Smooth muscle cell (in vitro differentiated cells): ENCODE data around the gene RPS21. TPM values are rescaled to one million over a fixed set of nuclear protein-coding genes. Genes with fewer than 3 reads are reported as not detected.

Experiments
- DNase-seq: peaks from one replicate; lab custom pipeline; 2025; ENCODE audit not compliant: unreplicated experiment; lab: John Stamatoyannopoulos, UW
- H2AFZ ChIP-seq: fragments of 200-600 bp; sonication (generic); 2 replicates; pipeline ENCODE4 v1.6.0; 2016; ENCODE audit warnings: antibody characterized with exemption, low read depth, mild to moderate bottlenecking
- H3F3A ChIP-seq: fragments of 200-600 bp; sonication (generic); 2 replicates; pipeline ENCODE4 v1.6.0; 2017; ENCODE audit warnings: antibody characterized with exemption, low read depth
- H3K27ac ChIP-seq: fragments of 200-600 bp; sonication (generic); 2 replicates; pipeline ENCODE4 v1.5.1; 2016; ENCODE audit warnings: low read depth, mild to moderate bottlenecking
- H3K27me3 ChIP-seq: fragments of 200-600 bp; sonication (generic); 2 replicates; pipeline ENCODE4 v1.6.1; 2016; ENCODE audit warnings: low read depth, mild to moderate bottlenecking
- H3K36me3 ChIP-seq: fragments of 200-600 bp; sonication (generic); 2 replicates; pipeline ENCODE4 v1.5.1; 2016; ENCODE audit warnings: low read depth
- H3K4me1 ChIP-seq: fragments of 200-600 bp; sonication (generic); 2 replicates; pipeline ENCODE4 v1.5.1; 2016; ENCODE audit warnings: low read depth
- H3K4me2 ChIP-seq: fragments of 200-600 bp; sonication (generic); 2 replicates; pipeline ENCODE4 v1.6.0; 2016; ENCODE audit warnings: mild to moderate bottlenecking
- H3K4me3 ChIP-seq: fragments of 200-600 bp; sonication (generic); 2 replicates; pipeline ENCODE4 v1.5.1; 2016; ENCODE audit warnings: mild to moderate bottlenecking
- H3K79me2 ChIP-seq: fragments of 200-600 bp; sonication (generic); 2 replicates; pipeline ENCODE4 v1.6.0; 2016; ENCODE audit warnings: low read depth, mild to moderate bottlenecking
- H3K9ac ChIP-seq: fragments of 200-600 bp; sonication (generic); 2 replicates; pipeline ENCODE4 v1.6.0; 2016; ENCODE audit warnings: low read depth
- H3K9me3 ChIP-seq: fragments of 200-600 bp; sonication (generic); replicated peaks from 2 replicates; pipeline ENCODE4 v1.5.1; 2016; ENCODE audit warnings: low read depth
- H4K20me1 ChIP-seq: fragments of 200-600 bp; sonication (generic); 2 replicates; pipeline ENCODE4 v1.6.0; 2016; ENCODE audit warnings: low read depth
- CTCF ChIP-seq: fragments of 200-600 bp; sonication (generic); IDR thresholded peaks from 2 replicates; pipeline ENCODE4 v1.5.1; 2017; ENCODE audit warnings: borderline replicate concordance, mild to moderate bottlenecking, antibody characterized with exemption; ENCODE audit not compliant: insufficient read depth, poor library complexity, severe bottlenecking
- WGBS: methylation state at CpG from one replicate; pipeline ENCODE4 v1.1.7; 2016; ENCODE audit warnings: low lambda C conversion rate; 5-methylcytosine and 5-hydroxymethylcytosine counted together
- polyA plus RNA-seq: library from polyadenylated mRNA; unstranded; fragments of >200 nt; fragmentation: Nextera tagmentation; extraction: Ambion mirVana; gene quantifications from 2 replicates; pipeline ENCODE4 v1.2.1, GENCODE V29; 2016
- total RNA-seq: library from RNA; depleted of rRNA; stranded (reverse); fragments of >200 nt; gene quantifications from 2 replicates; pipeline ENCODE4 v1.2.3, GENCODE V29; 2014

Gene RPS21
- total and polyA plus RNA-seq, 2 experiments from 2014 or later, result 438 to 4,082 TPM

DNA sequence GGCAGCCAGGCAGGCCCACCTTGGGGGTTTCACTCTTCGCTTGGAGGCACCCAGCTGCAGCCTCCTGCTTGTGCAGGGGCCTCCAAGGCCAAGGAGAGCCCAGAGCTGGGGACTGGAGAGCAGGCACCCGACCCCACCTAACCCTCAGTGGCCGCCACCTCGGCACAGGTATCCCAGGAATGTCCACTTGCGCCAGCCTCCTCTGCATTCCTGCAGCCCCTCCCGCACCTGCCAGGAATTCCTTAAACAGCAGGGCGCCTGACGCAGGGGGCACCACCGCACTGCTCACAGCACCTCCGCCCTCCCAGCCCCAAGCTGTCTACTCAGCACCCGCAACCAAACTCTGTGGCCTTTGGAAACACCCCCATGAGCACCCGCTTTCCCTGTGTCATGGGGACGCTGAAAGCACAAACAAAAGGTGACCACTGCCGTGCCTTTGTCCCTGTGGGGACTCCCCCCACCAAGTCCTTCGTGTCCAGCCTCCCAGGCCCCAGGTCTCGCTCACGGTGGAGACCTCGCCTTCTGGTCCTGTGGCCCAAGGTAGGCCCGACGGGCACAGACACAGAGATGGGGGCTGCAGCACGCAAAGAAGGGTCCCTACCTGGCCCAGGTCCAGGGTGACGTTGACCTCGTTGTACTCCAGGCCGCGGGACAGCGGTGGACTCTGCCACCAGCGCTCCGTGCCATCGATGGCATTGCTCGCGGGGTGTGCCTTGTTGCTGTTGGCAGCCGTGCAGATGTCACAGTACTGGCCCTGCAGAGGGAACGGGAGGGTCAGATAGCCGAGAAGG lies 24.9 kb upstream of the RPS21 start:
- no peak for DNase-seq
- WGBS, result 80% methylated on average over 34 of the region's 34 CpGs
- Histone ChIP-seq H3K9me3 (no peaks in the 10 kb centered on the region), H3K27me3 (no peaks in the 10 kb centered on the region), H3K79me2 (peaks cover 21% of the 10 kb centered on the region), H4K20me1 (peaks cover 71% of the 10 kb centered on the region), H3K27ac (no peak overlapping the region), H3K9ac (no peak overlapping the region), H3F3A (no peaks in the 10 kb centered on the region), H3K36me3 (no peaks in the 10 kb centered on the region), H3K4me3 (no peak overlapping the region), H3K4me2 (no peak overlapping the region), H2AFZ (no peak overlapping the region), H3K4me1 (peaks cover 51% of the 10 kb centered on the region)
- TF ChIP-seq CTCF, result no peak

DNA sequence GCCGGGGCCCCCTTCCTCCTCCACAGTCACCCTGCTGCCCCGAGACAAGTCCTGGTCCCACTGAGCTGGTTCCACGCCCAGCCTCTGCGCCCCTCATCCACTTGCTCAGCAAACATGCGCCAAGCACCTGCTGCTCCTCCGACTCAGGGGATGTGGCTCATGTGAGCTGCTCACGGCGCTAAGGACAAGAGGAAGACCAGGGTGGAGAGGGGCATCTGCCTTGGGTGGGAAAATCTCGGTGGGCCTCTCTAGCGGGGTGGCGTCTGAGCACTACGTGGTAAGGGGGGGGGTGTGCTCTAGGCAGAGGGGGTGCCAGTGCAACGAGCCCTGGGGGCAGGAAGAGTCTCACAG lies 24.3 kb upstream of the RPS21 start:
- H4K20me1 ChIP-seq, result peaks cover 70% of the 10 kb centered on the region
- no peak overlapping the region for H3K4me2 ChIP-seq
- H3K27ac ChIP-seq, result no peak overlapping the region
- no peak for DNase-seq
- no peak overlapping the region for H3K9ac ChIP-seq
- H3F3A ChIP-seq, result no peaks in the 10 kb centered on the region
- H3K27me3 ChIP-seq, result no peaks in the 10 kb centered on the region
- WGBS, result 93% methylated on average over 13 of the region's 13 CpGs
- H3K4me1 ChIP-seq, result peaks cover 53% of the 10 kb centered on the region
- H2AFZ ChIP-seq, result no peak overlapping the region
- no peaks in the 10 kb centered on the region for H3K36me3 ChIP-seq
- no peak for TF ChIP-seq CTCF
- peaks cover 18% of the 10 kb centered on the region for H3K79me2 ChIP-seq
- H3K9me3 ChIP-seq, result no peaks in the 10 kb centered on the region
- no peak overlapping the region for H3K4me3 ChIP-seq

GRCh38 chr20:62362991-62363919 lies 23.6 kb upstream of the RPS21 start:
- Histone ChIP-seq H3K4me1 (peaks cover 60% of the 10 kb centered on the region), H4K20me1 (peaks cover 64% of the 10 kb centered on the region), H3K4me2 (no peak overlapping the region), H3K27me3 (no peaks in the 10 kb centered on the region), H3K9ac (no peak overlapping the region), H3K4me3 (no peak overlapping the region), H3K9me3 (no peaks in the 10 kb centered on the region), H2AFZ (no peak overlapping the region), H3F3A (no peaks in the 10 kb centered on the region), H3K79me2 (peaks cover 14% of the 10 kb centered on the region), H3K27ac (no peak overlapping the region), H3K36me3 (no peaks in the 10 kb centered on the region)
- DNase-seq, result no peak
- TF ChIP-seq CTCF, result no peak
- WGBS, result 76% methylated on average over 17 of the region's 20 CpGs
